Spleen (tissue), 7 donors: Measurements from ENCODE around the gene PRDX6.

ENCODE experiments used
- POLR2A ChIP-seq, 3 donors: fragments of 450-650 bp; IDR thresholded peaks; one replicate each; pipeline ENCODE4 v1.5.1; 2017; ENCODE audit warnings: antibody characterized with exemption in 3 of 3, mild to moderate bottlenecking in 1 of 3
- POLR2AphosphoS5 ChIP-seq, 3 donors: sonication (generic); formaldehyde crosslinking; IDR thresholded peaks; one replicate each; pipeline ENCODE4 v1.5.1; 2017; ENCODE audit warnings: antibody characterized with exemption in 3 of 3
- TF ChIP-seq, protein P1 (sequence below), 11 experiments: fragments of 200-600 bp in 7 of 11; fragments of 450-650 bp in 4 of 11; sonication (generic) in 4 of 11; IDR thresholded peaks in 8 of 11; conservative IDR thresholded peaks in 3 of 11; 1 replicate in 7 of 11; 2 replicates in 4 of 11; pipeline versions ENCODE4 v1.4.0 to v1.8.0; 2016 to 2021; ENCODE audit warnings: antibody characterized with exemption in 11 of 11, inconsistent platforms in 4 of 11, mild to moderate bottlenecking in 1 of 11
- donor health status: DM: no; HTN: no; CAD: no; lungs with moderate emphysema.
- donor health status: DM: no; HTN: no; CAD: no.
- donor health status: DM: no; HTN: no; CAD: no.

GRCh38 chr1:173448945-173449344, 28.2 kb upstream of the PRDX6 start:
- TF ChIP-seq, protein P1, sequence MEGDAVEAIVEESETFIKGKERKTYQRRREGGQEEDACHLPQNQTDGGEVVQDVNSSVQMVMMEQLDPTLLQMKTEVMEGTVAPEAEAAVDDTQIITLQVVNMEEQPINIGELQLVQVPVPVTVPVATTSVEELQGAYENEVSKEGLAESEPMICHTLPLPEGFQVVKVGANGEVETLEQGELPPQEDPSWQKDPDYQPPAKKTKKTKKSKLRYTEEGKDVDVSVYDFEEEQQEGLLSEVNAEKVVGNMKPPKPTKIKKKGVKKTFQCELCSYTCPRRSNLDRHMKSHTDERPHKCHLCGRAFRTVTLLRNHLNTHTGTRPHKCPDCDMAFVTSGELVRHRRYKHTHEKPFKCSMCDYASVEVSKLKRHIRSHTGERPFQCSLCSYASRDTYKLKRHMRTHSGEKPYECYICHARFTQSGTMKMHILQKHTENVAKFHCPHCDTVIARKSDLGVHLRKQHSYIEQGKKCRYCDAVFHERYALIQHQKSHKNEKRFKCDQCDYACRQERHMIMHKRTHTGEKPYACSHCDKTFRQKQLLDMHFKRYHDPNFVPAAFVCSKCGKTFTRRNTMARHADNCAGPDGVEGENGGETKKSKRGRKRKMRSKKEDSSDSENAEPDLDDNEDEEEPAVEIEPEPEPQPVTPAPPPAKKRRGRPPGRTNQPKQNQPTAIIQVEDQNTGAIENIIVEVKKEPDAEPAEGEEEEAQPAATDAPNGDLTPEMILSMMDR (IDR thresholded peaks at IDR 0.05 in 8 of 11, conservative IDR thresholded peaks at IDR 0.05 in 3 of 11), result no peak
- TF ChIP-seq POLR2A (IDR thresholded peaks at IDR 0.05) (no peak), POLR2AphosphoS5 (IDR thresholded peaks at IDR 0.05) (no peak)
